ENCODE measurements around the gene PLEKHA1. TPM values are rescaled to one million over a fixed set of nuclear protein-coding genes. Genes with fewer than 3 reads are reported as not detected.

The PLEKHA1 gene
- total RNA-seq, 1 donor from 2014 or later = 28.7 TPM

- intact Hi-C loops (cut with DNase I) = loop anchor here (10.0 kb wide), 1 partner anchor 120 kb away; no protein-coding TSS in a partner anchor
- Histone ChIP-seq H3K4me1 (peaks cover 23% of the 10 kb centered on the region), H3K27ac (peak overlapping the region; percentile 96), H3K4me3 (peak overlapping the region; percentile 80 to 90), H3K36me3 (no peaks in the 10 kb centered on the region), H3K27me3 (no peaks in the 10 kb centered on the region), H3K9me3 (no peaks in the 10 kb centered on the region)
- TF ChIP-seq POLR2A (IDR thresholded peaks at IDR 0.05) (no peak), POLR2AphosphoS5 (IDR thresholded peaks at IDR 0.05; ENCODE audit: insufficient read depth in 1 of 2, low read depth in 1 of 2) (peak in 1 of 2 donors; percentile 57)
- no peak for DNase-seq (ENCODE audit: extremely low spot score in 2 of 2)
Observed at GRCh38 chr10:122374859-122375678, 561 bp downstream of the PLEKHA1 start.

DNA sequence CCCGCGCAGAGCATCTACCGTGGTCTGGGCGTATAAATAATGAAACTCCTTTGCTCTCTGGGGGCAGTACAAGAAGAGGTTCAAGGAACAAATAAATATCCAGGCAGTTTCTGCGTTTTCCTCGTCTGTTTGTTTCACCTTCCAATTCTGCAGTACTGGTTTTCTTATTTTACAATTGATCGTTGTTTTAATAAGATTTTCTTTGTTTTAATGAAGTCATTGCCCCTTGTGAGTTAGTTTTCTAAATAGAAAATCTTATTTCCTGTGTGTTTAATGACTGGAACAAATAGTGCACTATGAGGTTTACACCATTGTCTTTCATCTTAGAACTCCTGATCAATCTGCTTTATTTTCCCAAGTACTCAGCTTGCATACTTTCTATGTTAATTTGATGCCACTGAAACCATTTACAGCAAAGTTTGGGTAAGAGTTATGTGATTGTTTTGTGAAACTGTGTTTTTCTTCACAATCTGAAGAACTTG lies 1.2 kb downstream of the PLEKHA1 start:
- no peaks in the 10 kb centered on the region for H3K27me3 ChIP-seq
- H3K4me1 ChIP-seq = peaks cover 23% of the 10 kb centered on the region
- H3K36me3 ChIP-seq = no peaks in the 10 kb centered on the region
- H3K27ac ChIP-seq = peak overlapping the region; percentile 96
- H3K9me3 ChIP-seq = no peaks in the 10 kb centered on the region
- peak overlapping the region; percentile 80 to 90 for H3K4me3 ChIP-seq
- intact Hi-C loops (cut with DNase I) = loop anchor here (10.0 kb wide), 1 partner anchor 119 kb away; no protein-coding TSS in a partner anchor
- no peak for DNase-seq (ENCODE audit: extremely low spot score in 2 of 2)
- TF ChIP-seq POLR2A (IDR thresholded peaks at IDR 0.05) = no peak
- no peak for TF ChIP-seq POLR2AphosphoS5 (IDR thresholded peaks at IDR 0.05; ENCODE audit: insufficient read depth in 1 of 2, low read depth in 1 of 2)
- no peak for TF ChIP-seq CTCF (IDR thresholded peaks at IDR 0.05)

DNA sequence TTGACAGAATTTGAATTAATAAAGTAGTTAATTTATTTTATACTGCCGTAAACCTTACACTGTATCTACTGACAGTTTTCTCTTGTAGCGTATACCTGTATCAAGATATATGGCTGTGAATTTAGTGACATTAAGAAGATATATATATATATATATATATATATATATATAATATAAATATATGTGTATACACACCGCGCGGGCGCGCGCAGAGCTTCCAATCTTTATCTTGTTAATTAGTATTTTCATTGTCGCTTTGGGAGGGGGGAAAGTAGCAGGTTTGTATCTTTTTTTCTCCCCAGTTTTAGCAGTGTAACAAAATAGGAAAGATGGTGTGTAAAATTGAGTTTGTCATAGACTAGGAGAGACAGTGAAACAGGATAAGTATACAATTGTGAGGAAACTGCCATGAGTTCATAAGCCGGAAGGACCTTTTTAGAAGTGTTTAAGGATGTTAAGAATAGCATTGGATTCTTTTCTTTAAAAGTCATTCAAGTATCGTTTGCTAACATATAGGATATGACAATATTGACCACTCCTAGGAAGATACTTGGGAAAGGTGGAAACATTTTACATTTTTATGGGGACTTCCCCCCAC lies 2.0 kb downstream of the PLEKHA1 start:
- intact Hi-C loops (cut with DNase I) = loop anchor here (10.0 kb wide), 1 partner anchor 118 kb away; no protein-coding TSS in a partner anchor
- H3K36me3 ChIP-seq = no peaks in the 10 kb centered on the region
- no peak overlapping the region for H3K27ac ChIP-seq
- H3K9me3 ChIP-seq = no peaks in the 10 kb centered on the region
- TF ChIP-seq POLR2A (IDR thresholded peaks at IDR 0.05) (no peak), CTCF (IDR thresholded peaks at IDR 0.05) (no peak), POLR2AphosphoS5 (IDR thresholded peaks at IDR 0.05; ENCODE audit: insufficient read depth in 1 of 2, low read depth in 1 of 2) (no peak)
- peaks cover 23% of the 10 kb centered on the region for H3K4me1 ChIP-seq
- no peak overlapping the region for H3K4me3 ChIP-seq
- no peaks in the 10 kb centered on the region for H3K27me3 ChIP-seq
- DNase-seq (ENCODE audit: extremely low spot score in 2 of 2) = no peak

- Histone ChIP-seq H3K27me3 (no peaks in the 10 kb centered on the region), H3K4me3 (no peak overlapping the region), H3K36me3 (no peaks in the 10 kb centered on the region), H3K4me1 (peaks cover 23% of the 10 kb centered on the region), H3K9me3 (no peaks in the 10 kb centered on the region), H3K27ac (no peak overlapping the region)
- no peak for DNase-seq (ENCODE audit: extremely low spot score in 2 of 2)
- no peak for TF ChIP-seq CTCF (IDR thresholded peaks at IDR 0.05)
- no peak for TF ChIP-seq POLR2AphosphoS5 (IDR thresholded peaks at IDR 0.05; ENCODE audit: insufficient read depth in 1 of 2, low read depth in 1 of 2)
- no peak for TF ChIP-seq POLR2A (IDR thresholded peaks at IDR 0.05)
- intact Hi-C loops (cut with DNase I) = loop anchor here (10.0 kb wide), 1 partner anchor 116 kb away; no protein-coding TSS in a partner anchor
Observed at GRCh38 chr10:122379041-122379440, 4.5 kb downstream of the PLEKHA1 start.

DNA sequence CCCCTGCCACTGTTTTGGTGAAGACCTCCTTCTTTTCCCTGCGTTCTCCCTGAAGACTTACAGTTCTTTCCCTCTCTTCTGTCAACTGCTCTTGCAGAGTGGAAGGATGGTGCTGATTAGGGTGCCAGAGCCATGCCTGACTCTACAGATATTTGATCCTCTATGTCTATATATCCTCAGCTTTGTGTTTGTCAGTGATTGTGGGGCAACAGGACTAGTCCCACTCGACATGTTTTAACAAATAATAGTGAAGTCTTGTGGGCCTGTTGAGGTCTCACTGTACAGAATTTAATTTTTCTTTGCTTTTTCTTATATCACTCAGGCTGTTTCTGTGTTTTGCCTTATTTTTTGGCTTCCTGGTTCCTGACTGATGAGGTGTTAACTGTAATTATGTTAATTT lies 5.0 kb downstream of the PLEKHA1 start:
- Histone ChIP-seq H3K27ac (no peak overlapping the region), H3K9me3 (no peaks in the 10 kb centered on the region), H3K36me3 (no peaks in the 10 kb centered on the region), H3K4me3 (no peak overlapping the region), H3K4me1 (peaks cover 23% of the 10 kb centered on the region), H3K27me3 (no peaks in the 10 kb centered on the region)
- intact Hi-C loops (cut with DNase I) = loop anchor here (10.0 kb wide), 1 partner anchor 115 kb away; no protein-coding TSS in a partner anchor
- TF ChIP-seq POLR2A (IDR thresholded peaks at IDR 0.05) = no peak
- no peak for DNase-seq (ENCODE audit: extremely low spot score in 2 of 2)
